ENCODE data around the gene LMTK2.
A peak's percentile ranks its signal among the peaks of the same experiment; 100 is the strongest.

Gene LMTK2

GRCh38 chr7:98137134-98137825 lies 30.6 kb downstream of the LMTK2 start:
- no peak for DNase-seq (ENCODE audit: low read depth in 2 of 2)

- no peak for DNase-seq (ENCODE audit: low read depth in 2 of 2)
These were observed 31.1 kb downstream of the LMTK2 start for GRCh38 chr7:98137826-98138151.

GRCh38 chr7:98138672-98139071 lies 32.0 kb downstream of the LMTK2 start:
- no peak for DNase-seq (ENCODE audit: low read depth in 2 of 2)

- no peak for DNase-seq (ENCODE audit: low read depth in 2 of 2)
These were observed 36.0 kb downstream of the LMTK2 start for GRCh38 chr7:98142658-98143057.

- DNase-seq (ENCODE audit: low read depth in 2 of 2), result no peak
These were observed 41.9 kb downstream of the LMTK2 start for GRCh38 chr7:98148607-98149006.

- DNase-seq (ENCODE audit: low read depth in 2 of 2), result no peak
These were observed 42.5 kb downstream of the LMTK2 start for GRCh38 chr7:98149116-98149692.

GRCh38 chr7:98151884-98152283 lies 45.2 kb downstream of the LMTK2 start:
- no peak for DNase-seq (ENCODE audit: low read depth in 2 of 2)

GRCh38 chr7:98156700-98157099 lies 50.0 kb downstream of the LMTK2 start:
- no peak for DNase-seq (ENCODE audit: low read depth in 2 of 2)

- no peak for DNase-seq (ENCODE audit: low read depth in 2 of 2)
These were observed 51.1 kb downstream of the LMTK2 start for GRCh38 chr7:98157761-98158160.

- no peak for DNase-seq (ENCODE audit: low read depth in 2 of 2)
These were observed 56.1 kb downstream of the LMTK2 start for GRCh38 chr7:98162758-98163157.

GRCh38 chr7:98163269-98163668 lies 56.6 kb downstream of the LMTK2 start:
- DNase-seq (ENCODE audit: low read depth in 2 of 2), result no peak

- DNase-seq (ENCODE audit: low read depth in 2 of 2), result no peak
These were observed 57.2 kb downstream of the LMTK2 start for GRCh38 chr7:98163704-98164494.

GRCh38 chr7:98165827-98166667 lies 59.4 kb downstream of the LMTK2 start:
- no peak for DNase-seq (ENCODE audit: low read depth in 2 of 2)

GRCh38 chr7:98166668-98166970 lies 60.0 kb downstream of the LMTK2 start:
- no peak for DNase-seq (ENCODE audit: low read depth in 2 of 2)

GRCh38 chr7:98167653-98168052 lies 61.0 kb downstream of the LMTK2 start:
- DNase-seq (ENCODE audit: low read depth in 2 of 2), result no peak

- DNase-seq (ENCODE audit: low read depth in 2 of 2), result peak; percentile 2 to 11
These were observed 61.7 kb downstream of the LMTK2 start for GRCh38 chr7:98168181-98168903.

GRCh38 chr7:98168904-98169621 lies 62.4 kb downstream of the LMTK2 start:
- no peak for DNase-seq (ENCODE audit: low read depth in 2 of 2)

- no peak for DNase-seq (ENCODE audit: low read depth in 2 of 2)
These were observed 64.3 kb downstream of the LMTK2 start for GRCh38 chr7:98170966-98171365.

GRCh38 chr7:98171449-98171848 lies 64.8 kb downstream of the LMTK2 start:
- no peak for DNase-seq (ENCODE audit: low read depth in 2 of 2)

GRCh38 chr7:98174334-98175259 lies 67.9 kb downstream of the LMTK2 start:
- DNase-seq (ENCODE audit: low read depth in 2 of 2), result no peak
